HEK293T (cell line): ENCODE data around the gene GNAI1.

Source experiments
- CTCF ChIA-PET: fragments of 350-600 bp; formaldehyde crosslinking; extraction: SDS; loops from one replicate; lab custom pipeline; 2021; ENCODE audit warnings: antibody characterized with exemption, inconsistent platforms; lab: Yijun Ruan, JAX
- POLR2A ChIA-PET: fragments of 350-600 bp; formaldehyde crosslinking; extraction: SDS; loops from one replicate; lab custom pipeline; 2020; ENCODE audit warnings: antibody characterized with exemption, inconsistent platforms; lab: Yijun Ruan, JAX
- DNase-seq: peaks from one replicate; pipeline ENCODE4 v3.0.0; 2012; ENCODE audit warnings: mixed read lengths; ENCODE audit errors: extremely low spot score
- ARNT ChIP-seq: fragments of 450-650 bp; IDR thresholded peaks from 2 replicates; pipeline ENCODE4 v1.6.1; 2017; ENCODE audit warnings: mild to moderate bottlenecking
- BHLHE40 ChIP-seq: fragments of 450-650 bp; IDR thresholded peaks from 2 replicates; pipeline ENCODE4 v1.6.1; 2016; ENCODE audit warnings: mild to moderate bottlenecking, moderate library complexity, borderline replicate concordance
- CTBP1 ChIP-seq: fragments of 450-650 bp; IDR thresholded peaks from 2 replicates; pipeline ENCODE4 v1.6.1; 2016; ENCODE audit warnings: borderline replicate concordance
- ELF4 ChIP-seq: fragments of 450-650 bp; IDR thresholded peaks from 2 replicates; pipeline ENCODE4 v1.6.1; 2017; ENCODE audit warnings: antibody characterized with exemption
- FOXA1 ChIP-seq: fragments of 450-650 bp; IDR thresholded peaks from 2 replicates; pipeline ENCODE4 v1.6.1; 2016; ENCODE audit warnings: mild to moderate bottlenecking
- FOXK2 ChIP-seq: fragments of 450-650 bp; IDR thresholded peaks from 2 replicates; pipeline ENCODE4 v1.6.1; 2016; ENCODE audit warnings: mild to moderate bottlenecking
- FOXM1 ChIP-seq: fragments of 450-650 bp; IDR thresholded peaks from 2 replicates; pipeline ENCODE4 v1.6.1; 2017; ENCODE audit warnings: mild to moderate bottlenecking, borderline replicate concordance
- HDGF ChIP-seq: fragments of 450-650 bp; IDR thresholded peaks from 2 replicates; pipeline ENCODE4 v1.6.1; 2017; ENCODE audit warnings: antibody characterized with exemption, borderline replicate concordance
- L3MBTL2 ChIP-seq: fragments of 450-650 bp; conservative IDR thresholded peaks from 2 replicates; pipeline ENCODE4 v1.6.1; 2016; ENCODE audit warnings: mild to moderate bottlenecking
- LEF1 ChIP-seq: fragments of 450-650 bp; IDR thresholded peaks from 2 replicates; pipeline ENCODE4 v1.6.1; 2017; ENCODE audit warnings: mild to moderate bottlenecking, borderline replicate concordance
- NFRKB ChIP-seq: fragments of 450-650 bp; IDR thresholded peaks from 2 replicates; pipeline ENCODE4 v1.6.1; 2016; ENCODE audit warnings: mild to moderate bottlenecking, moderate library complexity
- PKNOX1 ChIP-seq: fragments of 450-650 bp; IDR thresholded peaks from 2 replicates; pipeline ENCODE4 v1.6.1; 2016
- SP1 ChIP-seq: fragments of 450-650 bp; IDR thresholded peaks from 2 replicates; pipeline ENCODE4 v1.6.1; 2017
- SUZ12 ChIP-seq: fragments of 450-650 bp; IDR thresholded peaks from 2 replicates; pipeline ENCODE4 v1.6.1; 2016; ENCODE audit warnings: mild to moderate bottlenecking
- TARDBP ChIP-seq: fragments of 450-650 bp; IDR thresholded peaks from 2 replicates; pipeline ENCODE4 v1.6.1; 2016
- ZNF384 ChIP-seq: fragments of 450-650 bp; IDR thresholded peaks from 2 replicates; pipeline ENCODE4 v1.6.1; 2016

Gene GNAI1

GRCh38 chr7:80145780-80146422 lies 11.3 kb downstream of the GNAI1 start:
- ChIA-PET POLR2A (interaction anchor here (1.0 kb wide), 1 partner anchor 12 kb away, joined by 4 read pairs; the partner anchor contains the start of gene GNAI1), CTCF (interaction anchor here (0.6 to 0.8 kb wide), 2 partner anchors 85 to 246 kb away, joined by 3 to 4 read pairs; no protein-coding TSS in a partner anchor)
- DNase-seq: no peak
- TF ChIP-seq ELF4 (no peak), LEF1 (no peak), BHLHE40 (no peak), FOXK2 (no peak), SUZ12 (no peak), NFRKB (no peak), FOXM1 (no peak), ARNT (no peak), PKNOX1 (no peak), TARDBP (no peak), FOXA1 (no peak), L3MBTL2 (no peak), SP1 (no peak), ZNF384 (no peak), CTBP1 (no peak), HDGF (no peak)

- no peak for DNase-seq
- CTCF ChIA-PET: interaction anchor here (0.8 kb wide), 1 partner anchor 245 kb away, joined by 3 read pairs; no protein-coding TSS in a partner anchor
- TF ChIP-seq HDGF: no peak
- no peak for TF ChIP-seq BHLHE40
- no peak for TF ChIP-seq ELF4
- no peak for TF ChIP-seq TARDBP
- no peak for TF ChIP-seq ZNF384
- no peak for TF ChIP-seq NFRKB
- TF ChIP-seq L3MBTL2: no peak
- TF ChIP-seq FOXM1: no peak
- no peak for TF ChIP-seq PKNOX1
- TF ChIP-seq SUZ12: no peak
- no peak for TF ChIP-seq CTBP1
- no peak for TF ChIP-seq FOXK2
- no peak for TF ChIP-seq SP1
- no peak for TF ChIP-seq FOXA1
- TF ChIP-seq LEF1: no peak
- TF ChIP-seq ARNT: no peak
- POLR2A ChIA-PET: interaction anchor here (1.0 kb wide), 1 partner anchor 12 kb away, joined by 4 read pairs; the partner anchor contains the start of gene GNAI1
Measured at GRCh38 chr7:80146545-80147182, 12.0 kb downstream of the GNAI1 start.

- TF ChIP-seq FOXK2 (no peak), L3MBTL2 (no peak), NFRKB (no peak), FOXM1 (0 out of 2 replicates have a peak, but pooled peaks have one; percentile 24), CTBP1 (0 out of 2 replicates have a peak, but pooled peaks have one; percentile 14), PKNOX1 (0 out of 2 replicates have a peak, but pooled peaks have one; percentile 9)
- CTCF ChIA-PET: interaction anchor here (0.6 kb wide), 1 partner anchor 1767 kb away, joined by 5 read pairs; no protein-coding TSS in a partner anchor
- POLR2A ChIA-PET: no interaction called here
- DNase-seq: no peak
Measured at GRCh38 chr7:80147543-80148391, 13.1 kb downstream of the GNAI1 start.

- CTCF ChIA-PET: no interaction called here
- POLR2A ChIA-PET: no interaction called here
- TF ChIP-seq HDGF (no peak), FOXA1 (no peak), ARNT (no peak), SP1 (no peak), LEF1 (no peak), SUZ12 (no peak), TARDBP (no peak), CTBP1 (no peak), ZNF384 (no peak), FOXK2 (no peak), FOXM1 (no peak), ELF4 (no peak), PKNOX1 (no peak), NFRKB (no peak), BHLHE40 (no peak), L3MBTL2 (no peak)
- no peak for DNase-seq
Measured at GRCh38 chr7:80150611-80151273, 16.1 kb downstream of the GNAI1 start.
